ENCODE results near the gene GATB. TPM values are rescaled to one million over a fixed set of nuclear protein-coding genes. Genes with fewer than 3 reads are reported as not detected.

The GATB gene
- total RNA-seq, 2 experiments from 2014 or later: 13.1 to 14.0 TPM

GRCh38 chr4:151653548-151653918 lies 107.3 kb downstream of the GATB start:
- Mint-ChIP-seq H3K27ac (no peak overlapping the region), H3K4me1 (no peaks in the 10 kb centered on the region), H3K27me3 (no peaks in the 10 kb centered on the region), H3K36me3 (ENCODE audit: low read depth) (no peaks in the 10 kb centered on the region), H3K9me3 (no peaks in the 10 kb centered on the region), H3K4me3 (no peak overlapping the region)
- no peak for DNase-seq
- POLR2A ChIA-PET: no interaction called here
- CTCF ChIA-PET: no interaction called here

- Mint-ChIP-seq H3K27me3 (no peaks in the 10 kb centered on the region), H3K4me1 (no peaks in the 10 kb centered on the region), H3K27ac (no peak overlapping the region), H3K9me3 (no peaks in the 10 kb centered on the region), H3K4me3 (no peak overlapping the region), H3K36me3 (ENCODE audit: low read depth) (no peaks in the 10 kb centered on the region)
- ChIA-PET POLR2A (no interaction called here), CTCF (no interaction called here)
- no peak for DNase-seq
Observed at GRCh38 chr4:151652841-151653547, 107.8 kb downstream of the GATB start.

- ChIA-PET POLR2A (no interaction called here), CTCF (no interaction called here)
- H3K9me3 Mint-ChIP-seq: no peaks in the 10 kb centered on the region
Observed at GRCh38 chr4:151651496-151651895, 109.3 kb downstream of the GATB start.

GRCh38 chr4:151649479-151649878 lies 111.3 kb downstream of the GATB start:
- Mint-ChIP-seq H3K4me3 (no peak overlapping the region), H3K4me1 (no peaks in the 10 kb centered on the region), H3K36me3 (ENCODE audit: low read depth) (no peaks in the 10 kb centered on the region), H3K9me3 (no peaks in the 10 kb centered on the region), H3K27ac (no peak overlapping the region), H3K27me3 (no peaks in the 10 kb centered on the region)
- no peak for DNase-seq
- CTCF ChIA-PET: no interaction called here
- POLR2A ChIA-PET: no interaction called here

More at GRCh38 chr4:151651496-151651895, 109.3 kb downstream of the GATB start:
- no peaks in the 10 kb centered on the region for H3K27me3 Mint-ChIP-seq
- H3K27ac Mint-ChIP-seq: no peak overlapping the region
- no peaks in the 10 kb centered on the region for H3K36me3 Mint-ChIP-seq (ENCODE audit: low read depth)
- DNase-seq: no peak
- H3K4me1 Mint-ChIP-seq: no peaks in the 10 kb centered on the region
- no peak overlapping the region for H3K4me3 Mint-ChIP-seq

GRCh38 chr4:151646322-151646721 lies 114.5 kb downstream of the GATB start:
- Mint-ChIP-seq H3K27me3 (no peaks in the 10 kb centered on the region), H3K9me3 (no peaks in the 10 kb centered on the region), H3K4me3 (no peak overlapping the region), H3K36me3 (ENCODE audit: low read depth) (no peaks in the 10 kb centered on the region), H3K4me1 (no peaks in the 10 kb centered on the region), H3K27ac (no peak overlapping the region)
- CTCF ChIA-PET: no interaction called here
- POLR2A ChIA-PET: no interaction called here
- DNase-seq: no peak

GRCh38 chr4:151644622-151645021 lies 116.2 kb downstream of the GATB start:
- Mint-ChIP-seq H3K27ac (no peak overlapping the region), H3K9me3 (no peaks in the 10 kb centered on the region), H3K4me1 (no peaks in the 10 kb centered on the region), H3K4me3 (no peak overlapping the region), H3K36me3 (ENCODE audit: low read depth) (no peaks in the 10 kb centered on the region), H3K27me3 (no peaks in the 10 kb centered on the region)
- ChIA-PET POLR2A (no interaction called here), CTCF (interaction anchor here (0.9 to 1.7 kb wide), 3 partner anchors 16 to 23 kb away, joined by 3 to 4 read pairs (median 3); no protein-coding TSS in a partner anchor)
- DNase-seq: no peak

GRCh38 chr4:151643564-151643963 lies 117.2 kb downstream of the GATB start:
- Mint-ChIP-seq H3K4me3 (no peak overlapping the region), H3K27me3 (no peaks in the 10 kb centered on the region), H3K27ac (no peak overlapping the region), H3K4me1 (no peaks in the 10 kb centered on the region), H3K36me3 (ENCODE audit: low read depth) (no peaks in the 10 kb centered on the region), H3K9me3 (no peaks in the 10 kb centered on the region)
- POLR2A ChIA-PET: no interaction called here
- no peak for DNase-seq
- CTCF ChIA-PET: interaction anchor here (0.9 to 1.7 kb wide), 2 partner anchors 15 to 24 kb away, joined by 3 to 4 read pairs; no protein-coding TSS in a partner anchor

- Mint-ChIP-seq H3K4me3 (no peak overlapping the region), H3K36me3 (ENCODE audit: low read depth) (no peaks in the 10 kb centered on the region), H3K27ac (no peak overlapping the region), H3K27me3 (peaks cover 8% of the 10 kb centered on the region), H3K9me3 (no peaks in the 10 kb centered on the region), H3K4me1 (no peaks in the 10 kb centered on the region)
- ChIA-PET CTCF (no interaction called here), POLR2A (no interaction called here)
- DNase-seq: no peak
Observed at GRCh38 chr4:151641983-151642382, 118.8 kb downstream of the GATB start.

- DNase-seq: no peak
- POLR2A ChIA-PET: no interaction called here
- H3K4me3 Mint-ChIP-seq: no peak overlapping the region
- CTCF ChIA-PET: no interaction called here
- no peaks in the 10 kb centered on the region for H3K4me1 Mint-ChIP-seq
- no peaks in the 10 kb centered on the region for H3K36me3 Mint-ChIP-seq (ENCODE audit: low read depth)
- peaks cover 12% of the 10 kb centered on the region for H3K27me3 Mint-ChIP-seq
- no peak overlapping the region for H3K27ac Mint-ChIP-seq
- H3K9me3 Mint-ChIP-seq: no peaks in the 10 kb centered on the region
Observed at GRCh38 chr4:151641167-151641566, 119.6 kb downstream of the GATB start.

GRCh38 chr4:151640381-151640780 lies 120.4 kb downstream of the GATB start:
- no peaks in the 10 kb centered on the region for H3K9me3 Mint-ChIP-seq
- no peak for DNase-seq
- no peak overlapping the region for H3K27ac Mint-ChIP-seq
- peaks cover 12% of the 10 kb centered on the region for H3K27me3 Mint-ChIP-seq
- no peaks in the 10 kb centered on the region for H3K36me3 Mint-ChIP-seq (ENCODE audit: low read depth)
- H3K4me3 Mint-ChIP-seq: no peak overlapping the region
- CTCF ChIA-PET: interaction anchor here (0.7 kb wide), 1 partner anchor 775 kb away, joined by 3 read pairs; no protein-coding TSS in a partner anchor
- POLR2A ChIA-PET: no interaction called here
- no peaks in the 10 kb centered on the region for H3K4me1 Mint-ChIP-seq

GRCh38 chr4:151638295-151638858 lies 122.4 kb downstream of the GATB start:
- Mint-ChIP-seq H3K27me3 (peaks cover 12% of the 10 kb centered on the region), H3K27ac (no peak overlapping the region), H3K36me3 (ENCODE audit: low read depth) (no peaks in the 10 kb centered on the region), H3K4me1 (no peaks in the 10 kb centered on the region), H3K4me3 (no peak overlapping the region), H3K9me3 (no peaks in the 10 kb centered on the region)
- no peak for DNase-seq
- CTCF ChIA-PET: no interaction called here
- POLR2A ChIA-PET: no interaction called here

- H3K4me1 Mint-ChIP-seq: peaks cover 2% of the 10 kb centered on the region
- no peaks in the 10 kb centered on the region for H3K9me3 Mint-ChIP-seq
- no peak for DNase-seq
- ChIA-PET POLR2A (no interaction called here), CTCF (no interaction called here)
- no peak overlapping the region for H3K27ac Mint-ChIP-seq
- peaks cover 21% of the 10 kb centered on the region for H3K27me3 Mint-ChIP-seq
- no peak overlapping the region for H3K4me3 Mint-ChIP-seq
- no peaks in the 10 kb centered on the region for H3K36me3 Mint-ChIP-seq (ENCODE audit: low read depth)
Observed at GRCh38 chr4:151631349-151631748, 129.5 kb downstream of the GATB start.

GRCh38 chr4:151629097-151629783 lies 131.6 kb downstream of the GATB start:
- Mint-ChIP-seq H3K36me3 (ENCODE audit: low read depth) (no peaks in the 10 kb centered on the region), H3K4me1 (peaks cover 2% of the 10 kb centered on the region), H3K27me3 (peaks cover 21% of the 10 kb centered on the region), H3K9me3 (no peaks in the 10 kb centered on the region), H3K4me3 (no peak overlapping the region), H3K27ac (no peak overlapping the region)
- ChIA-PET CTCF (interaction anchor here (1.4 kb wide), 1 partner anchor 15 kb away, joined by 4 read pairs; no protein-coding TSS in a partner anchor), POLR2A (no interaction called here)
- DNase-seq: no peak
